GM12878 (cell line): ENCODE data around the gene COLQ.

Source experiments
- CREB1 ChIP-seq: IDR thresholded peaks from 2 replicates; pipeline ENCODE4 v1.6.1; 2012; ENCODE audit warnings: low read depth, mild to moderate bottlenecking, inconsistent platforms
- POLR2AphosphoS5 ChIP-seq: IDR thresholded peaks from 2 replicates; pipeline ENCODE4 v1.6.1; 2011; ENCODE audit warnings: mild to moderate bottlenecking, low read length, inconsistent platforms
- RAD21 ChIP-seq: IDR thresholded peaks from 2 replicates; pipeline ENCODE4 v1.6.1; 2011; ENCODE audit warnings: mild to moderate bottlenecking, low read depth, low read length, moderate library complexity; ENCODE audit not compliant: insufficient read depth
- ZBED1 ChIP-seq: IDR thresholded peaks from 2 replicates; pipeline ENCODE4 v1.6.1; 2016; ENCODE audit warnings: borderline replicate concordance
- TF ChIP-seq, protein P1 (sequence below): IDR thresholded peaks from 2 replicates; pipeline ENCODE4 v1.6.1; 2012; ENCODE audit warnings: low read length, inconsistent platforms
- TF ChIP-seq, protein P2 (sequence below): IDR thresholded peaks from 2 replicates; pipeline ENCODE4 v1.6.1; 2012; ENCODE audit warnings: low read depth, low read length, improper control_type of control experiment

DNA sequence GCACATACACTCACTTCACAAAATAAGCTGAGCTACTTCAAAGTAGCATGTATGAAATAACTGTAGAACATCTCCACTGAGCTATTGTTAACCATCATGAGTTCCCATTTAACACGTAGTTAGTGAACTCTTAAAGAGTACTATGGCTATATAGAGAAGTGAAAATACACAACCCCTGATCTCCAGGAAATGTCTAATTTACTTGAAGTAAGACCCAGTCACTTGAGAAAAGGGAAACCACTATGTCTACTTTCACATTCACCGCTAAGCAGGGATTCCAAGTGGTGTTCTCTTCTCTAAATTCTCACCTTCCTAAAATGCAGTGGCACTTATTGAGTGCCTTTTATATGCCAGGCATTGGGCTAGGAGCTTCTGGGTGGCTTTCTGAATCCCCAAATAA lies 35.0 kb upstream of the COLQ start:
- TF ChIP-seq RAD21, result no peak
- no peak for TF ChIP-seq POLR2AphosphoS5
- peak; percentile 50; the same call in 1 of the 2 replicates for TF ChIP-seq CREB1
- TF ChIP-seq ZBED1, result no peak
- TF ChIP-seq, protein P1, sequence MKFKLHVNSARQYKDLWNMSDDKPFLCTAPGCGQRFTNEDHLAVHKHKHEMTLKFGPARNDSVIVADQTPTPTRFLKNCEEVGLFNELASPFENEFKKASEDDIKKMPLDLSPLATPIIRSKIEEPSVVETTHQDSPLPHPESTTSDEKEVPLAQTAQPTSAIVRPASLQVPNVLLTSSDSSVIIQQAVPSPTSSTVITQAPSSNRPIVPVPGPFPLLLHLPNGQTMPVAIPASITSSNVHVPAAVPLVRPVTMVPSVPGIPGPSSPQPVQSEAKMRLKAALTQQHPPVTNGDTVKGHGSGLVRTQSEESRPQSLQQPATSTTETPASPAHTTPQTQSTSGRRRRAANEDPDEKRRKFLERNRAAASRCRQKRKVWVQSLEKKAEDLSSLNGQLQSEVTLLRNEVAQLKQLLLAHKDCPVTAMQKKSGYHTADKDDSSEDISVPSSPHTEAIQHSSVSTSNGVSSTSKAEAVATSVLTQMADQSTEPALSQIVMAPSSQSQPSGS, result peak; percentile 84
- TF ChIP-seq, protein P2, sequence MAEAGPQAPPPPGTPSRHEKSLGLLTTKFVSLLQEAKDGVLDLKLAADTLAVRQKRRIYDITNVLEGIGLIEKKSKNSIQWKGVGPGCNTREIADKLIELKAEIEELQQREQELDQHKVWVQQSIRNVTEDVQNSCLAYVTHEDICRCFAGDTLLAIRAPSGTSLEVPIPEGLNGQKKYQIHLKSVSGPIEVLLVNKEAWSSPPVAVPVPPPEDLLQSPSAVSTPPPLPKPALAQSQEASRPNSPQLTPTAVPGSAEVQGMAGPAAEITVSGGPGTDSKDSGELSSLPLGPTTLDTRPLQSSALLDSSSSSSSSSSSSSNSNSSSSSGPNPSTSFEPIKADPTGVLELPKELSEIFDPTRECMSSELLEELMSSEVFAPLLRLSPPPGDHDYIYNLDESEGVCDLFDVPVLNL, result no peak
